ENCODE measurements around the gene PLXNA4. TPM values are rescaled to one million over a fixed set of nuclear protein-coding genes. Genes with fewer than 3 reads are reported as not detected.

PLXNA4 gene
- total RNA-seq, 2 experiments from 2014 or later = 1.2 to 1.4 TPM

DNA sequence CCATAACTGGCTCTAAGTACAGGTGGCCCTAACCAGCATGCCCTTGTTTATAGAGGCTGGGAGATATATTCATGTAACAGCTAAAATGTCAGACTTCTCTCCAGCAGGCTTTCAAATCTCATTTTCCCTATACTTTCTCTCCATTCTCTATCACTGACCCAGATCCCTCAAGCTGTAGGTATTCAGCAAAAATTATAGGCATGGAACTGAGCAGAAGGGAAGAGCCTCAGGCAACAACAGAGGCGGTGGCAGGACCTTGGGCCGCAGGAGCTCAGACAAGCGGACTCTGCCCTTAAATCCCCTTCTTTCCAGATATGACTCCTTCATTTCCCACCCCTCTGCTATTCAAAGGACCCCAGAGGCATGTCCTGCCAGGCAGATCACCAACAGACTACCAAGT lies 417.4 kb downstream of the PLXNA4 start:
- Mint-ChIP-seq H3K4me3 (no peak overlapping the region), H3K9me3 (no peaks in the 10 kb centered on the region), H3K4me1 (no peaks in the 10 kb centered on the region), H3K27ac (no peak overlapping the region), H3K27me3 (no peaks in the 10 kb centered on the region), H3K36me3 (ENCODE audit: low read depth) (no peaks in the 10 kb centered on the region)
- DNase-seq = no peak
- ChIA-PET POLR2A (no interaction called here), CTCF (no interaction called here)

DNA sequence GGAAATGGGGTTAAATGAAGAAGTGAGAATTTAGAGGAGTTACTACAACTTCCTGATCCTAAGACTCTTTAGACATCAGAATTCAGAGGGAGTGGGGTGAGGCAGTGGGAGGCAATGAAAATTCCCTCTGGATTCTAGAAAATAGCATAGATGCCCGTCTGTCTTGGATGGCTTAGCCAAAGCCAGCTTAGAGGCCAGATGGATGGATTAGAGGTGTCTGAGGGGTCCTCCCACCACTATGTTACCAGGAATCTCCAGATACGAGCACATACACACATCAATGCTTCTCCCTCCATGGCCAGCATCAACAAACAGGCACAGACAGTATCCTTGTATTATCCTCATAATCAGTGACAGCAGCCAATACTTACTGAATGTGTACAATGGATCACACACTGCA lies 418.1 kb downstream of the PLXNA4 start:
- no peaks in the 10 kb centered on the region for H3K36me3 Mint-ChIP-seq (ENCODE audit: low read depth)
- H3K9me3 Mint-ChIP-seq = no peaks in the 10 kb centered on the region
- H3K27me3 Mint-ChIP-seq = no peaks in the 10 kb centered on the region
- CTCF ChIA-PET = no interaction called here
- DNase-seq = no peak
- no peak overlapping the region for H3K4me3 Mint-ChIP-seq
- no peaks in the 10 kb centered on the region for H3K4me1 Mint-ChIP-seq
- POLR2A ChIA-PET = no interaction called here
- H3K27ac Mint-ChIP-seq = no peak overlapping the region

DNA sequence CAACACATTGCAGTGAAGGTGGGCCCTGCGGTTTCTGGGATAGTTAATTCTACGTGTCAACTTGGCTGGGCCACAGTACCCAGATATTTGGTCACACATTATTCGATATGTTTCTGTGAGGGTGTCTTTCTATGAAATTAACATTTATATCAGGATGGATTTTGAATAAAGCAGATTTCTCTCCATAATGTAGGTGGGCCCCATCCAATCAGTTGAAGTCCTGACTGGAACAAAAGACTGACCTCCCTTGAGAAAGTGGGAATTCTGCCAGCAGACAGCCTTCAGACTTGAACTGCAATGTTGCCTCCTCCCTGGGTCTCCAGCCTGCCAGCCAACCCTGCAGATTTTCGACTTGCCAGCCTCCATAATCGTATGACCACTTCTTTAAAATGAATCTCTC lies 420.6 kb downstream of the PLXNA4 start:
- H3K4me1 Mint-ChIP-seq = no peaks in the 10 kb centered on the region
- no peak overlapping the region for H3K4me3 Mint-ChIP-seq
- no peak for DNase-seq
- no peaks in the 10 kb centered on the region for H3K27me3 Mint-ChIP-seq
- H3K36me3 Mint-ChIP-seq (ENCODE audit: low read depth) = no peaks in the 10 kb centered on the region
- CTCF ChIA-PET = no interaction called here
- H3K27ac Mint-ChIP-seq = no peak overlapping the region
- POLR2A ChIA-PET = no interaction called here
- H3K9me3 Mint-ChIP-seq = no peaks in the 10 kb centered on the region

DNA sequence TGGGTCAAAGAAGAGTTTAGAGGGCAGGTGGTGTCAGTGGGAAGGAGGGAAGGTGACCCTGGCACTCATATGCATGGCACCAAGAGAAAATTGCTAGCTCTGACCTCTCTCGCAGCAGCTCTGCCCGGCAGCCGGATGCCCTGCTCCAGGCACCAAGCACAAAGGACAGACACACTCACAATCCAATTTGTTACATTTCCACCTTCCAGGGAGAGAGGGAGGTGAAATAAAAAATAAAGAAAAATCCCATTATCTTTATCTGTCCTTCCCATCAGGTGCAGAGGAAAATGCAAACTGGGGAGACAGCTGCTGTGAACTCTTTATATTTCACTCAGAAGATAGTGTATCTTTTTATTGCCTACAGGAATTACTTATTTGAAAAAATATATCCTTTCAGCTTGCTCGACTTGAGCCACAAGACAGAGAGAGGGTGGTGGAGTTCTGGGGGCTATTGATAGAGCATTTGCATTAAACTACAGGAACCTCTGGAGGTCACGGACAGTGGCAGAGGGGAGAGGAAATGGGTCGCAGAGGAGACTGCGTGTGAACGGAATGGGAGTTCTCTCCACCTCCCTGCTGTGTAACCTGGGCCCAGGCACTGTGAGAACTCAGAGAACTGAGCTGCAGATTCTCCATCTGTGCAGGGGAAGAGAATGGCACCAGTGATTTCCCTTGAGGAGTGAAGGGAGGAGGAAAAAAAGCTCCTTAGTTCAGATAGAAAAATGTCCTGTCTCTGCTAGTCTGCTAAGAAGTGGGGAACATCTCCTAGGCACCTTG lies 421.4 kb downstream of the PLXNA4 start:
- no peaks in the 10 kb centered on the region for H3K4me1 Mint-ChIP-seq
- no peak overlapping the region for H3K4me3 Mint-ChIP-seq
- no peak for DNase-seq
- POLR2A ChIA-PET = no interaction called here
- H3K36me3 Mint-ChIP-seq (ENCODE audit: low read depth) = no peaks in the 10 kb centered on the region
- CTCF ChIA-PET = no interaction called here
- H3K27ac Mint-ChIP-seq = no peak overlapping the region
- H3K9me3 Mint-ChIP-seq = no peaks in the 10 kb centered on the region
- no peaks in the 10 kb centered on the region for H3K27me3 Mint-ChIP-seq

DNA sequence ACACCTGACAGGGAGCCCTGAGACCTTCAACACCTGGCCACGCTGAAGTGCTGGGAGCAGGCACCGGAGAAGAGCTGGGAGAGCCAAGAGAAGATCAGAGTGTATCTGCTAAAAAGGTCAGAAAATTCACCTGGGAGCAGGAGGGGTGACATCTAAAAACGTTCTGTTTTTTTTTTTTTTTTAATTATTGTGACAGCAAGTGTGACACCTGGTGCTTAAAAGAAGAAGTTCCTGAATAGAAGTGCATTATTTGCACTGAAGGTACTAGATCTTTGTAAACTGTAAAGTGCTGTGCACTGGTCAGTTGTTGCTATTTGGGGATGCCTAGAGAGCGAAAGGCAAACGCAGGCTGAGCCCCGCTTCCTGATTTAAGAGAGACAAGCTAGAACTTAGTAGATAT lies 422.0 kb downstream of the PLXNA4 start:
- Mint-ChIP-seq H3K4me1 (no peaks in the 10 kb centered on the region), H3K36me3 (ENCODE audit: low read depth) (no peaks in the 10 kb centered on the region), H3K4me3 (no peak overlapping the region), H3K27ac (no peak overlapping the region), H3K27me3 (no peaks in the 10 kb centered on the region), H3K9me3 (no peaks in the 10 kb centered on the region)
- ChIA-PET POLR2A (no interaction called here), CTCF (interaction anchor here (0.7 kb wide), 1 partner anchor 107 kb away, joined by 3 read pairs; no protein-coding TSS in a partner anchor)
- DNase-seq = no peak

DNA sequence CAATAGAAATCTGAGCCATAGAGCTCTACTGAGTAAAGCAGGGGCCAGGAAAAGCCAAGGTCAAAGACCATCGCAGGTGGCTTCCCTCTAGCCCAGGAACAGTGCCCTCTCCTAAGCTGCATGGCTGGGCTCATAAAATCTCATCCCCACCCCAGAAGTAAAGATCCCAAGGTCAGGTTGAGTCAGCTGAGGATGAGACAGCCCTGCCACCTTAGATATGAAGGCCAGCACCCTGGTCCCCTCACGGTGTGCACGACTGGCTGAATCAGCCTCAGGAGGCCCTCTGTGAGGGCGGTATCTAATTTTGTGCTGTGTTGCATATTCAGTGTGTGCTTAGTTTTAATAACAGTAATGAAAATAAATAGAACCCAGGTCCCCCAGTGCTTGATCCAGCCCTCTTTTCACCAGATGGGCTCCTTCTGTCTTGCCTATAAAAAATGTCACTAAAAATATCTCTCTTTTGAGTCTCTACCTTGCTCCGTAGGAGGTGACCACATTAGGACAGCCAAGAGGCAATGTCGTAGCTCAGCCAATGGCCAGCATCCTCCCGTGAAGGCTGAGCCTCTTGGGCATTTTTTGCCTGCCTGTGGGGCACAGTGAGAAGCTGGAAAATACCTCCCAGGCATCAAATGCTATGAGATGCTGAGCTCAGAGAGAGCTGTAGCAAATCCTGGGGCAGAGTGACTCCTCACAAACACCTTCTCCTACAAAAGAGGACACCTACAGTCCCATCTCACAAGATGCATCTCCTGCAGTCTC lies 424.0 kb downstream of the PLXNA4 start:
- Mint-ChIP-seq H3K27me3 (no peaks in the 10 kb centered on the region), H3K4me1 (no peaks in the 10 kb centered on the region), H3K4me3 (no peak overlapping the region), H3K27ac (no peak overlapping the region), H3K36me3 (ENCODE audit: low read depth) (no peaks in the 10 kb centered on the region), H3K9me3 (no peaks in the 10 kb centered on the region)
- ChIA-PET POLR2A (no interaction called here), CTCF (no interaction called here)
- DNase-seq = no peak

DNA sequence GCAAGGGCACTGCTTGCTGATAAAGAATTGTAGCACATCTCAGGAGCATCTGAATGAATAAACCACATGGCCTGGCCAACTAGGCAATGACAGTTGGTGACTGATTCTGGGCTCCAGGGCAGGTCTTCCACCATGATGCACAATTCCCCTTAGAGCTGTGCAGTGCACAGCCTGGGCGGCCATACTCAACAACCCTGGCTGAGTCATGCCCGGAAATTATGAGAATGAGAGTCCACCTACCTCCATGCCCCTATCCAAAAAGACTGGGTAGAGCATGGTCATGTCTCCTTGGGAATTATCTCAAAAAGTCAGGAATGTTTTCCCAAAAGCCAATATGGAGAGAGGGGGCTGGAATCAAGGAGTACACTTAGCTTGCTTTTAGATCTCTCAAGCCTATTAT lies 425.6 kb downstream of the PLXNA4 start:
- no peaks in the 10 kb centered on the region for H3K27me3 Mint-ChIP-seq
- H3K36me3 Mint-ChIP-seq (ENCODE audit: low read depth) = no peaks in the 10 kb centered on the region
- POLR2A ChIA-PET = no interaction called here
- CTCF ChIA-PET = no interaction called here
- no peak for DNase-seq
- H3K9me3 Mint-ChIP-seq = no peaks in the 10 kb centered on the region
- H3K27ac Mint-ChIP-seq = no peak overlapping the region
- H3K4me1 Mint-ChIP-seq = no peaks in the 10 kb centered on the region
- no peak overlapping the region for H3K4me3 Mint-ChIP-seq

DNA sequence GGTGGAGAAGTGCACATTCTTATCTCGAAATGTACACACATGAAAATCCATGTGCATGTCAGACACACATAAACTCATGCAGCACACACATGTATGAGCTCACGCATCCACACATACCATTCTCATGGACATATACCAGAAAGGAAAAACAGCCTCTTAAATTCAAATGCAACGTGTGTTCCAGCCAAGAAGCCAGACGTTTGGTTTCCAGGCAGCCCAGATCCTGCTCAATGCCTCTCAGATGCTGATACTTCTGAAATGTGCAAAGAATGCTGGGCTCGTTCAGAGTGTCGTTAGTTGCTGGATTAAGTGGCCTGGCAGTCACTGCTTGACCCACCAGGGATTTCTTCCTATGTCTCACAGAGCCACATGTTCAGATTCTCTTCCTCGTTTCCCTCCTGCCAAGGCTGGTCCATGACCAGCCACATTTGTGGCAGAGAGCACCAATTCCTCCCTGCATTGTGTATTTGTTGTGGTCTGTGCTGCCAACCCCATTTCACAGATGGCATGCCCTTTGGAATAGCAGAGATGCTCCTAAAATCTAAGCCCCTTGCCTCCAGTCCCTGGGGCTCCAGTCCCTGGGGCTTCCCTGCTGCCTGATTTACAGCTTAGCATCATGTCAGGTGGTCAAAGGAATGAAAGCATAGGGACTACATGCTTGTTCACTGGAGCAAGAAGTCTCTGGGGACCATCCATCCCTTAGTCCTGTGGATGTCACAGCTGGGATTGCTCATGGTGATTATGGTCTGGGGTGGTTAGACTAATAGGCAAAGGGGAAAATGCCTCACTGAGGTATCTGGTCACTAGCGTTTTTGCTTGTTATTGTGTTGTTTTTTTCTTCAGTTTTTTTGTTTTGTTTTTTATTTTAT lies 426.6 kb downstream of the PLXNA4 start:
- no peak for DNase-seq
- Mint-ChIP-seq H3K27ac (no peak overlapping the region), H3K4me1 (no peaks in the 10 kb centered on the region), H3K4me3 (no peak overlapping the region), H3K27me3 (no peaks in the 10 kb centered on the region), H3K9me3 (no peaks in the 10 kb centered on the region), H3K36me3 (ENCODE audit: low read depth) (no peaks in the 10 kb centered on the region)
- POLR2A ChIA-PET = no interaction called here
- CTCF ChIA-PET = no interaction called here

DNA sequence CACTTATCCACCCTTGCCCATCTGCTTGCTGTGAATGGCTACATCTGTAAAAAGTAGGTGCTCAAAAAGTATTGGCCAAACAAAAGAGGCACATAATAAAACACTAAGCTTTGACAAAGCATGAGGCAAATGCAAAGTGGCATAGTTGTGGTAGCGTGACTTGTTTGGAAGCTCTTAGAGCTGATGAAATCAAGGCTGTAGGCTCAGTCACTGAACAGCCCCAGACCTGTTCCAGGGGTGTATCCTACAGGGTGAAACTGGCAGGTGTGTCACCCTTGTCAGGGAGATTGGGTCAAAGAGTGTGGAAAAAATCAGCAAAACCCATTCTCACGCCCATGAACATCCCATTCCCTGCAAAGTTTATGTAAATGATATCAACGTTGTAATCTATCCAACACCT lies 427.4 kb downstream of the PLXNA4 start:
- H3K4me1 Mint-ChIP-seq = no peaks in the 10 kb centered on the region
- no peaks in the 10 kb centered on the region for H3K36me3 Mint-ChIP-seq (ENCODE audit: low read depth)
- H3K9me3 Mint-ChIP-seq = no peaks in the 10 kb centered on the region
- H3K4me3 Mint-ChIP-seq = no peak overlapping the region
- H3K27me3 Mint-ChIP-seq = no peaks in the 10 kb centered on the region
- no peak overlapping the region for H3K27ac Mint-ChIP-seq
- ChIA-PET POLR2A (no interaction called here), CTCF (no interaction called here)
- no peak for DNase-seq

DNA sequence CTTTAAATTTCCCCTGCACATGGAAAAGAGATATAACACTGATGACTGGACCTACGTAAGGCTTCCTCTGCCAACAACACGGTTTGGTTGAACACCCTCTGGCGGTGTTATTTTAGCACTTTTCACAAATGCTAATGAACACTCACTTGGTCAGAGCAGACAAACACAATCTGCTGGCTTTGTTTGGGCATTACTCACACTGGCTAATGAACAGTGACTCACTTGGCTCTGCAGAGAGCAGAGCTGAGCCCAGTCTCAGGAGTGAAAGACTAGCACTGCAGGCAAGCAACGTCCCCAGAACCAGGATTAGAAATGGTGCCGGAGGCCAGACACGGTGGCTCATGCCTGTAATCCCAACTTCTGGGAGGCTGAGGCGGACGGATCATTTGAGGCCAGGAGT lies 430.8 kb downstream of the PLXNA4 start:
- no peak for DNase-seq
- H3K4me3 Mint-ChIP-seq = no peak overlapping the region
- H3K4me1 Mint-ChIP-seq = no peaks in the 10 kb centered on the region
- H3K27me3 Mint-ChIP-seq = no peaks in the 10 kb centered on the region
- ChIA-PET POLR2A (no interaction called here), CTCF (no interaction called here)
- H3K36me3 Mint-ChIP-seq (ENCODE audit: low read depth) = no peaks in the 10 kb centered on the region
- H3K9me3 Mint-ChIP-seq = no peaks in the 10 kb centered on the region
- H3K27ac Mint-ChIP-seq = no peak overlapping the region

DNA sequence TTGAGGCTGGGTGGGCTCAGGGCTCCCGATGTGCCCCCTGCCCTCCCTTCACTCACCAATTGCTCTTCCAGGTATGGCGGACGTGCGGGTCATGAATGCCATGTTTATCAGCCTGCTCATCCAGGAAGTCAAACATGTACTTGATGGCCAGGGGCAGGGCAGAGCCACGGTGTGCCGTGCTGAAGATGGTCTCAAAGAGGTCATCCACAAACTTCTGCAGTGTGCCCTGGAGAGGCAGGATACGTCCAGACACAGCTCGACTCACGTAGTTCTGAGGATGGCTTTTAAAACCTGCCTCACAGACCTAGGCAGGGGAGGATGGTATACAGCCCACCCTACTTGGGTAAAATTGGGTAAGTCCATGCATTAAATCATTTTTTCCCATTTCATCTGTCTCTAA lies 431.2 kb downstream of the PLXNA4 start:
- CTCF ChIA-PET = no interaction called here

DNA sequence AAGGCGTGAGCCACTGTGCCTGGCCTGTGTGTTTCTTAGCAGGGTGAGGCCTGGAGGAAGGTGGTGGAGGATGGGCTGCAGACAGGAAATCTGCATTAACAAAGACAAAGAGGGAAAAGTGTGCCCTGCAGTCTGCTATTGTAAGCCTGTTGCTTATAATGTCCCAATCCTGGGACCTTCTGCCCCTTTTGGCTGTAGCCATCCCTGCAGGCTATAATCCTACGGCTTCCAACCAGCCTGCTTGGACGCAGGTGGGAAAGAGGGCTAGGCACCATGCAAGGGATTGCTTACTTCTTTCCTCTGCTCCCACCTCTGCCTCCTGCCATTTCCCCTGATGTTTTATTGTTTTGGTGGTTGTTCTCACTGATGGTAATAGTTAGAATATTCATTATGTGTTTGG lies 434.3 kb downstream of the PLXNA4 start:
- Mint-ChIP-seq H3K4me1 (no peaks in the 10 kb centered on the region), H3K9me3 (no peaks in the 10 kb centered on the region), H3K27ac (no peak overlapping the region), H3K4me3 (no peak overlapping the region), H3K27me3 (no peaks in the 10 kb centered on the region), H3K36me3 (ENCODE audit: low read depth) (no peaks in the 10 kb centered on the region)
- CTCF ChIA-PET = no interaction called here
- no peak for DNase-seq
- POLR2A ChIA-PET = no interaction called here

More for the DNA sequence above, 431.2 kb downstream of the PLXNA4 start:
- Mint-ChIP-seq H3K27ac (no peak overlapping the region), H3K9me3 (no peaks in the 10 kb centered on the region), H3K27me3 (no peaks in the 10 kb centered on the region), H3K4me3 (no peak overlapping the region), H3K4me1 (no peaks in the 10 kb centered on the region), H3K36me3 (ENCODE audit: low read depth) (no peaks in the 10 kb centered on the region)
- DNase-seq = no peak
- POLR2A ChIA-PET = no interaction called here

DNA sequence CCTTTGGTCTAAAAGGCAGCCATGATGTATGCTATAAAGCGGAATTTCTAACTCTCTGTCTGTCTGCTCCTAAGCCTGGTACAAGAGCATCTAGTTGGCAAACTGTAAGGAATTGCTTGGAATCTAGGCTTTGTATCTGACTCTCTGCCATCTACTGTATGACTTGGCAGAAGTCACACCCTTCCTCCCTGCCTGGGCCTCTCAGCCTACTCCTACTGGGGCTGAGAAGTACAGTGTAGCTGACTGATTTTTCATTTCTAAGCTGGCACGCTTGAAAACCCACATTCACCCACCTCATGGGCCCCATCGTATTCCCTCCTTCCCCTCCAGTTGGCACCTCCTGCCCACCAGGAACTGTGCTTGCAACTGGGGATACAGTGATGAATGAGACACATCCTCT lies 435.2 kb downstream of the PLXNA4 start:
- no peaks in the 10 kb centered on the region for H3K4me1 Mint-ChIP-seq

More for the DNA sequence above, 435.2 kb downstream of the PLXNA4 start:
- H3K36me3 Mint-ChIP-seq (ENCODE audit: low read depth) = no peaks in the 10 kb centered on the region
- H3K27ac Mint-ChIP-seq = no peak overlapping the region
- no peaks in the 10 kb centered on the region for H3K27me3 Mint-ChIP-seq
- H3K9me3 Mint-ChIP-seq = no peaks in the 10 kb centered on the region
- DNase-seq = no peak
- ChIA-PET CTCF (no interaction called here), POLR2A (no interaction called here)
- no peak overlapping the region for H3K4me3 Mint-ChIP-seq
